GM21529 (cell line): ENCODE results near the gene KIR3DL3.
"Not testable (repeated sequence)": the region's sequence is repeated elsewhere in the genome, so short reads cannot be mapped to it uniquely, and the experiment has no call there.

Experiments used
- ATAC-seq: cut with Tn5 transposase; IDR thresholded peaks from one replicate; pipeline ENCODE4 v1.9.1; 2021; ENCODE audit not compliant: unreplicated experiment

The KIR3DL3 gene

DNA sequence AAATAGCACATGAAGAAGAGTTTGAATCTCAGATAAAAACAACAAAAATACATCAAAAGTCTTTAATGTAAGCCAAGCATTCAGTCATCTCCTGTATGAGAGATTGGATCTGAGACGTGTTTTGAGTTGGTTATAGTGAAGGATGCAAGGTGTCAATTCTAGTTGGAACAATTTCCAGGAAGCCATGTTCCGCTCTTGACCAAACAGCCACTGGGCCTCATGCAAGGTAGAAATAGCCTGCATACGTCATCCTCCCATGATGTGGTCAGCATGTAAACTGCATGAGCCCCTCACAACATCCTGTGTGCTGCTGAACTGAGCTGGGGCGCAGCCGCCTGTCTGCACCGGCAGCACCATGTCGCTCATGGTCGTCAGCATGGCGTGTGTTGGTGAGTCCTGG, at the start of gene KIR3DL3:
Gene KIR3DL3 (plus strand): TSS at position 301 of the 400 bp plus-strand sequence. CDS start 55 bp downstream, at position 356.
- no peak for ATAC-seq

DNA sequence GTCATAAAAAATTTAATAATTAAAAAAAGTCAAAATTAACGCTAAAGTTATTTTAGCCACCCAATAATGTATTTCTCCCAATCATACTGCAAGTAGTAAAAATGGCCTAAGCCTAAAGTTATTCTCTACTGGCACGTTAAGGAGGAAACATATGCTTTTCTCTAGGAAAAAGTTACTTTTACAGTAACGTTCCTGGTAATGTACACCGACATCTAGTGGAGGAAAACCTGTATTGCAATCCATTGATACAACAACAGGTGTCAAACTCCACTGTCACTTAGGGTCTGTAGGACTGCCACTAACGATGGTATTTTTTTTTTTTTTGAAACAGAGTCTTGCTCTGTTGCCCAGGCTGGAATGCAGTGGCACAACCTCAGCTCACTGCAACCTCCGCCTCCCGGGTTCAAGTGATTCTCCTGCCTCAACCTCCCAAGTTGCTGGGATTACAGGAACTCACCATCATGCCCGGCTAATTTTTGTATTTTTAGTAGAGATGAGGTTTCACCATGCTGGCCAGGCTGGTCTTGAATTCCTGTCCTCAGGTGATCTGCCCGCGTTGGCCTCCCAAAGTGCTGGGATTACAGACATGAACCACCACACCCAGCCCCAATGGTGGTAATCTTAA, 47.9 kb upstream of the KIR3DL3 start:
- not testable (repeated sequence) for ATAC-seq

DNA sequence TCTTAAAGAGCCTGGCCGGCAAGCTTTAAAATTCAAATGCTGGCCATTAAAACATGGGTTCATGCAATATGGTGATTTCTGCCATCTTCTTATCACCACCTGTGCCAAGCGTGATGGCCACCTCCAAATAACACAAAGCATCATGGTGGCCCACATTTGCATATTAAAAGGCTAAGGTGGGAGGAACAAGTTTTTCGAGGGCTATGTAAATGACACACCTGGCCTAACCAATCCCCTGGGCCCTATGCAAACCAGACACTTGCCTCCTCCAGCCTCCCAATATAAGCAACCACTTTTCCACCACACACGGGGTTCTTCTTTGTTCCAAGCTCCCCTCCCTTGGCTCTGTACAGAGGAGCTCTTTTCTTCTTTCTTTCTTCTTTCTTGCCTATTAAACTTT, 47.0 kb upstream of the KIR3DL3 start:
- ATAC-seq, result no peak

DNA sequence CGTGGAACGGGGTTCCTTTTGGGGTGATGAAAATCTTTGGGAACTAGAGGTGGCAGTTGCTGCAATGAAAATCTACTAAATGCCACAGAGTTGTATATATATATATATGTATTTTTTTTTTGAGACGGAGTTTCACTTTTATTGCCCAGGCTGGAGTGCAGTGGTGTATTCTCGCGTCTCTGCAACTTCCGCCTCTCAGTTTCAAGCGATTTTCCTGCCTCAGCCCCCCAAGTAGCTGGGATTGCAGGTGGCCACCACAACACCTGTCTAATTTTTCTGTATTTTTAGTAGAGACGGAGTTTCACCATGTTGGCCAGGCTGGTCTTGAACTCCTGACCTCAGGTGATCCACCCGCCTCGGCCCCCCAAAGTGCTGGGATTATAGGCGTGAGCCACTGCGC, 42.6 kb upstream of the KIR3DL3 start:
- ATAC-seq, result not testable (repeated sequence)

DNA sequence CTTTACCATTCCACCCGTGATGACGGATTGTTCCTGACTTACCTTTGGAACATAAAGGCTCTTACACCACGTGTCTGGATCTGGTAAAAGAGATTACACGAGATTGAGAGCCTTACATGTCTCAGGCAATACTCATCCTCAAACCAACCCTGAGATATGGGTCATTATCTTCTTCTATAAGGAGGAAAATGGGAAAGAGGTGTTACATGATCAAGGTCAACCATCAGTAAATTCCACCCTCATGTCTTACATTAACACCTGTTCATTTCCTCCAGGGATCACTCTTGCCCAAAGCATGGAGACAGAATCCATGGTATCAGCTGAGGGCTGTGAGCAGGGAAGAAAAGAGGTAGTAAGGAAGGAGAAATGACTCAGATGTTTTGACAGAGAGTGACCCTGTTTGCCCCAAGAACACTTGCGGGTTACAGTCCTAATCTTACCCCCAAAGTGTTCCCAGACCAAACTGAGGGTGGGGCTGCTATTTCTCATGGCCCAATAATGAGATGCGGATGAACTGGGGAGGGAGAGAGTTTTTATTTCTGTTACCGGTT, 41.9 kb upstream of the KIR3DL3 start:
- no peak for ATAC-seq

DNA sequence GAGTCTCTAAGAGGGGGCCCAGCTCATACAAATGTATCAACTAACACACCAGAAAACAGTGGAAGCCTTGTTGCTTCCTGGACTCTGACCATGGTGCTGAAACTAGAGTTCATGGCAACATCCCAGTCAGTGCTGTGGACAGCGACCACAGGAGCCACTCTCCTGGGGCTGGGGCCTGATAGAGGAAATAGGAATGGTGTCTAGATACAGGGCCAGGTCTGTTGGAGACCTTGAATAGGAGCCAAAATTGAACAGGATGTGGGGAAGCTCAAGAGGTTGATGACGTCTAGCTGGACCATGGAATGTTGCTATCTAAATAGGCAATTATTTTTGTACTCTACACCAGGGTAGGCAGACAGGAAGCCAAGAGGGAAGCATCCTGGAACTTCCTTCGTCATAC, 39.7 kb upstream of the KIR3DL3 start:
- no peak for ATAC-seq

DNA sequence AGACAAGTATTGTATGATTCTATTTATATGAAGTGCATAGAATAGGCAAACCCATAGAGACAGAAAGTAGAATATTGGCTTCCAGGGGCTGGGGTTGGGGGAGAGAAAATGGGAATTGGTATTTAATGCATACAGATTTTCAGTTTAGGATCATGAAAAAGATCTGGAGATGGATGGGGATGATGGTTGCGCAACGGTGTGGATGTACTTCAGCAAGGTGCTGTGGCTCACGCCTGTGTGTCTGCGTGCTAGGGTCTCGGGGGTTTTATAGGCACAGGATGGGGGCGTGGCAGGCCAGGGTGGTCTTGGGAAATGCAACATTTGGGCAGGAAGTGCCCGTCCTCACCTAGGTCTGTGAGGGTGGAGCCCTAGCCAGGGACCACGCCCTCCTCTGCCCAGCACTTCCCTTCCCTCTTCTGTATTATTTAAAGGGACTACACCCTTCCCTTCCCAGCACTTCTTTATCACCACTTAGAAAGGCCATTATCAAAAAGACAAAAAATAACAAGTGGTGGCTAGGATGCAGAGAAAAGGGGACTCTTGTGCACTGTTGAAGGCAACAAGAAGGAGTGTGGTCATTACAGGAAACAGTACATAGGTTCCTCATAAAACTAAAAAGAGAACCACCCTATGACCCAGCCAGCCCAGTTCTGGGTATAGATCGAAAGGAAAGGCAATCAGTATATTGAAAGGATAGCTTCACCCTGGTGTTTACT, 32.5 kb upstream of the KIR3DL3 start:
- ATAC-seq, result no peak

DNA sequence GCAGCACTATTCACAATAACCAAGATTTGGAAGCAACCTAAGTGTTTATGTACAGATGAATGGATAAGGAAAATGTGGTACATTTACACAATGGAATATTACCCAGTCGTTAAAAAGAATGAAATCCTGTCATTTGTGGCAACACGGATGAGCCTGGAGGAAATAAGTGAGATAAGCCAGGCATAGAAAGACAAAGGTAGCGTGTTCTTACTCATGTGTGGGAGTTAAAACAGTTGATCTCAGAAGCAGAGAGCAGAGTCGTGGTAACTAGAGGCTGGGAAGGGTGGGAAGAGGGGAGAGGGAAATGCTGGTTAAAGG, 32.0 kb upstream of the KIR3DL3 start:
- ATAC-seq, result no peak

DNA sequence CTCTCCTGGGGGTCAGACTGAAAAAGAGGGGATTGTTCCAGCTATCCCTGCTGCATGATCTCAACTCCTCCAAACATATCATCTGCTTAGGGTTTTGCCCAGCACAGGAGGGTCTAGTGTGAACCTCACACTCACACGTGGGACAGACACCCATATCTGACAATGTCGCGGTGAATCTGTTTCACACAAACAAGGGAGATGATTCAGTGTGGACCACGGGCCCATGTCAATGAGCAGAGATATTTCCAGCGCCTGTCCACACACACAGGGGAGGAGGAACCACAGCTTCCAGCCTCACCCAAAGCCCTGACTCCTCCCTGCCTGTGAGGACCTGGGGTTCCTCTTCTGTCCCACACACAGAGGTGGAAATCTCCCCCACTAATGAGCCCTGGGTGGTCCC, 29.6 kb upstream of the KIR3DL3 start:
- ATAC-seq, result no peak

DNA sequence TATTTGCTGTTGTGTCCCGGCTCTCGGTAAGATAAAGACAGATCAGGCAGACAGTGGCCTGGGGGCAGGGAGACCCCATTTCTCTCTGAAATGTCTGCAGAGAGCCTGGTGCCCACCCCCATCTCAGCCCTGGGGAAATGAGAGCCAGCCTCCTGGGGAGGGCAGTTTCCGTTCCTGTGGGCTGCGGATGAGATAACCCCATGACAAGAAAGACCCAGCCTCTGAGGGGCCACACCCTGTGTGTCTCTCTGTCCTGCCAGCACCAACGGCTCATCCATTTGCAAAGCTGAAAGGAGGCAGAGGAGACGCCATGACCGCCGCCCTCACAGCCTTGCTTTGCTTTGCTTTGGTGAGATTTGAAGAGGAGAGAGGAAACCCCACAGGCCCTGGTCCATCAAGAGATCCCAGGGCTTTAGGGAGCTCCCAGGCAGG, 28.1 kb upstream of the KIR3DL3 start:
- ATAC-seq, result no peak

DNA sequence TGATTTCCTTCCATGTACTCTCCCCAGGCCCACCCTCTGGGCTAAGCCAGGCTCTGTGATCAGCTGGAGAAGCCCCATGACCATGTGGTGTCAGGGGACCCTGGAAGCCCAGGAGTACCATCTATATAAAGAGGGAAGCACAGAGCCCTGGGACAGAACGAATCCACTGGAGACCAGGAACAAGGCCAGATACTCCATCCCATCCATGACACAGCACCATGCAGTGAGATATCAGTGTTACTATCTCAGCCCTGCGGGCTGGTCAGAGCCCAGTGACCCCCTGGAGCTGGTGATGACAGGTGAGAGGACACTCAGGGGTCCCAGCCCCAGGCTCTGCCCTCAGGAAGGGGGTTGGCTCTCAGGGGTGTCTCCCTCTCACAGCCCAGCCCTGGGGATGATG, 27.5 kb upstream of the KIR3DL3 start:
- no peak for ATAC-seq

DNA sequence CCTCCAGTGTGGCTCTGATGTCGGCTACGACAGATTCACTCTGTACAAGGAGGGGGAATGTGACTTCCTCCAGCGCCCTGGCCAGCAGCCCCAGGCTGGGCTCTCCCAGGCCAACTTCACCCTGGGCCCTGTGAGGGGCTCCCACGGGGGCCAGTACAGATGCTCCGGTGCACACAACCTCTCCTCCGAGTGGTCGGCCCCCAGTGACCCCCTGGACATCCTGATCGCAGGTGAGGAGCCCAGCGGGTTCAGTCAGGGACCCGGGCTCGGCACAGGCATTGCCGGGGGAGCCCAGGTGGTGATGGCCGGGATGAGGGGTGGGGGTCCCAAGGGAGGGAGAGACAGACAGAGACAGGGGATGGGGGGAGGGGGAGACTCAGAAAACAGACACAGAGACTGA, 26.5 kb upstream of the KIR3DL3 start:
- ATAC-seq, result not testable (repeated sequence)

DNA sequence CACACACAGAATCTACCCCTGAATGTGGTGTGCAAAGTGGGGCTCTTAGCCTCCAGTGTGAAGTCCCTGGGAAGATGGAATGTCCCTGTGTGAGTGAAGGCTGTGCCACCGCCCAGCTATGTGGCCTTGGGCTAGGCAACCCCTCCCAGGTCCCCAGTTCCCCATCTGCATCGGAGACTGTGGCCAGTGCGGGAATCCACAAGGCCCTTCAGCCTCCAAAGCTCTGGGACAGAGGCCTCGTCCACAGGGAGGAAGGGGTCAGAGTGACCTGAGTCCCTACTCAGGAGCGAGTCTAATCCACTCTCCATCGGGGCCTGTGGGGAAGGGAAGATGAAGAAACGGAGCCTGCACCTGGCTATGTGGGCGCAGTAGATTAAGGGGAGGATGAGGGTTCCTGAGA, 19.3 kb upstream of the KIR3DL3 start:
- ATAC-seq, result no peak

DNA sequence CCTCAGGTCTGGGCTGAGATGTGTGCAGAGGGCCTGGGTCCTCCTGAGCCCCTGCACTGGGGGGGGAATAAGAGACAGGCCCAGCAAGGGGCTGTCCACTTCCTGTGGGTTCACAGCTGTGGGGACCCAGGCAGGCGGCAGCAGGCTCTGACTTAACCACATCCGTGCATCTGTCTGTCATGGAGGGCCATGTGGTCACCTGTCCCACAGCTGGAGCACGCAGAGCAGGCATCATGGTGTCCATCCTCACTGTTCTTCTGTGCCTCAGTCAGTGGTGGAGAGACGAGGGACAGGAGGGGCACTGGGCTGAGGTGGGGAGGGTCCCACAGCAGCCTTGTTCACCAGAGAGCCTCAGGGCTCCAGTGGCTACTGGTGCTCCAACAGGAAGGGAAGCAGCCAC, 16.3 kb upstream of the KIR3DL3 start:
- no peak for ATAC-seq

DNA sequence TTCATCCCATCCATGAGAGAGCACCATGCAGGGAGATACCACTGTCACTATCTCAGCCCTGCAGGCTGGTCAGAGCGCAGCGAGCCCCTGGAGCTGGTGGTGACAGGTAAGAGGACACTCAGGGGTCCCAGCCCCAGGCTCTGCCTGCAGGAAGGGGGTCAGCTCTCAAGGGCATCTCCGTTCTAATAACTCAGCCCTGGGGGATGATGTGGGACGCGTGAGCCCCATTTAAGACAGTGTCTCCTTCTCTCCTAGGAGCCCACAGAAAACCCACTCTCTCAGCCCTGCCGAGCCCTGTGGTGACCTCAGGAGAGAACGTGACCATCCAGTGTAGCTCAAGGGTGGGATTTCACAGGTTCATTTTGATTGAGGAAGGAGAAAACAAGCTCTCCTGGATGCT, 15.5 kb upstream of the KIR3DL3 start:
- ATAC-seq, result no peak

DNA sequence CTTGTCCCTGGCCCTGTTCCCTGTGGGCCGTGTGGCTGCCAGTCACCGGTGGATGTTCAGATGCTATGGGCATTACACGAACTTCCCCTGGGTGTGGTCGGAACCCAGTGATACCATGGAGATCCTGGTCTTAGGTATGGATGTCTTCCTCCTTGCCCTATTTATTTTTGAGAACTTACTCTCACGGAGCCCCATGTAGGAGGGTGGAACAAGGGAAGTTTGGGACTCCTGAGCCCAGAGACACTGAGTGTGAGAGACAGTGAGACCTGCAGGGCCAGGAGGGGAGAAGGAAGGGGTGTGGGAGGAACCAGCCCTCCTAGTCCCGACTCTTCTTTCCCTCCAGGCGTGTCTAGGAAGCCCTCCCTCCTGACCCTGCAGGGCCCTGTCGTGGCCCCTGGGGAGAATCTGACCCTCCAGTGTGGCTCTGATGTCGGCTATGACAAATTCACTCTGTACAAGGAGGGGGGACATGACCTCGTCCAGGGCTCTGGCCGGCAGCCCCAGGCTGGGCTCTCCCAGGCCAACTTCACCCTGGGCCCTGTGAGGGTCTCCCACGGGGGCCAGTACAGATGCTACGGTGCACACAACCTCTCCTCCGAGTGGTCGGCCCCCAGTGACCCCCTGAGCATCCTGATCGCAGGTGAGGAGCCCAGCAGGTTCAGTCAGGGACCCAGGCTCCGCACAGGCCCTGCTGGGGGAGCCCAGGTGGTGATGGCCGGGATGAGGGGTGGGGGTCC, 14.9 kb upstream of the KIR3DL3 start:
- ATAC-seq, result no peak

DNA sequence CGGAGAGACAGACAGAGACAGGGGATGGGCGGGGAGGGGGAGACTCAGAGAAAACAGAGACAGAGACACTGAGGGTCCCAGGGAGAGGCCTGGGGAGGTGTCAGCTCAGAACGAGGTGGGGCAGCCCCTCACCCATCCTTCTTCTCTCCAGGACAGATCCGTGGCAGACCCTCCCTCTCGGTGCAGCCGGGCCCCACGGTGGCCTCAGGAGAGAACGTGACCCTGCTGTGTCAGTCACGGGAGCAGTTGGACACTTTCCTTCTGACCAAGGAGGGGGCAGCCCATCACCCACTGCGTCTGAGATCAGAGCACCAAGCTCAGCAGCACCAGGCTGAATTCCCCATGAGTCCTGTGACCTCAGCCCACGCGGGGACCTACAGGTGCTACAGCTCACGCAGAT, 14.3 kb upstream of the KIR3DL3 start:
- not testable (repeated sequence) for ATAC-seq

DNA sequence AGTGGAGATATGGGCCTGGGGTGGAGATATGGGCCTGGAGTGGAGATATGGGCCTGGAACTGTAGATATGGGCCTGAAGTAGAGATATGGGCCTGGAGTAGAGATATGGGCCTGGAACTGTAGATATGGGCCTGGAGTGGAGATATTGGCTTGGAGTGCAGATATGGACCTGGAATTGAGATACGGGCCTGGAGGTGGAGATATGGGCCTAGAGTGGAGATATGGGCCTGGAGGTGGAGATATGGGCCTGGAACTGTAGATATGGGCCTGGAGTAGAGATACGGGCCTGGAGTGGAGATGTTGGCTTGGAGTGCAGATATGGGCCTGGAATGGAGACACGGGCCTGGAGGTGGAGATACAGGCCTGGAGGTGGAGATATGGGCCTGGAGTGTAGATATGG, 402 bp downstream of the KIR3DL3 start:
- no peak for ATAC-seq

DNA sequence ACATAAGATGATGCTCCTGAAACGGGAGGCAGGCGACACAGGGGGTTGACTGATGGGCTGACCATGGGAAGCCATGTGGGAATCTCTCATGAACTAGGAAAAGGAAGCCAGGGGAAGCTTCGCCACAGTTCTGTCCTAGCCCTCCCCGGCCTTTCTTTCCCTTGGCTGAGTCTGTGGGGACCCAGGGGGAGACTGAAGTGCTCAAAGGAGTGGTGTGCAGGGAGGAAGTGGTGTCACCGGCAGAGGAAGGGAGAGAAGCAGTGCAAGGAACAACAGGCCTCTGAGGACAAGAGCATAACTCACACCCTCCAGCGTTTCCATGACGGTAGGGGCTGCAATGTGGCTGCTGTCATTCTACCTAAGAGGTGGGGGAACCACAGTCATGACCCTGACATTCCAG, 1.1 kb downstream of the KIR3DL3 start:
- ATAC-seq, result no peak

DNA sequence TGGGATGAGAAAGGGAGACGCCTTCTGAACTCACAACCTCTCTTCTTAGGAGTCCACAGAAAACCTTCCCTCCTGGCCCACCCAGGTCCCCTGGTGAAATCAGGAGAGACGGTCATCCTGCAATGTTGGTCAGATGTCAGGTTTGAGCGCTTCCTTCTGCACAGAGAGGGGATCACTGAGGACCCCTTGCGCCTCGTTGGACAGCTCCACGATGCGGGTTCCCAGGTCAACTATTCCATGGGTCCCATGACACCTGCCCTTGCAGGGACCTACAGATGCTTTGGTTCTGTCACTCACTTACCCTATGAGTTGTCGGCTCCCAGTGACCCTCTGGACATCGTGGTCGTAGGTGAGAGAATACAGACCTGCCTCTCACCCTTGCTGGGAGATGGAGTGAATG, 3.3 kb downstream of the KIR3DL3 start:
- no peak for ATAC-seq

DNA sequence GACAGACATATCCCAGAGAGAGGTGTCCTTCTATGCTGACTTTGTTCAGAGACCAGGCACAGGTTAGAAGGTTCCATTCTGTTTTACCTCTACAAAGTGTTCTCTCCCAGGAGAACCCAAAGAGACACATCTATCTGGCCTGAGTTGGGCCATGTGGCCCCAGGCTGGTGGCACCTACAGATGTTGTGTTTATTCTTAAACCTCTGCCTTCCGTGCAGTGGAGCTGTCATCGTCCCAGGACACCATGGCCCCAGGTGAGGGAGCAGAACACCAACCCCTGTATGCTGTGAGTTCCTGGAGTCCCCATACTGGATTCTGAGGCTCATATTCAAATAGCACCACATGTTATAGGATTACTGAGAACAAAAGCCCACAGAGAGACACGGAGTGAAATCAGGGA, 3.9 kb downstream of the KIR3DL3 start:
- ATAC-seq, result no peak
